PC-3 (cell line): Measurements from ENCODE around the gene USH2A. TPM values are rescaled to one million over a fixed set of nuclear protein-coding genes. Genes with fewer than 3 reads are reported as not detected.

Experiments
- ATAC-seq: fragments of 200-7000 bp; cut with Tn5 transposase; 2 replicates; pipeline ENCODE4 v1.9.1; 2020; ENCODE audit warnings: mild to moderate bottlenecking, moderate library complexity
- BruUV-seq: library from RNA; stranded (reverse); fragments of 400-500 nt; replicated peaks from 2 replicates; lab custom pipeline; 2021; lab: Mats Ljungman, UMichigan
- CTCF ChIA-PET: fragments of 300-600 bp; sonication (Branson Sonifier 250); formaldehyde crosslinking; loops from one replicate; lab custom pipeline; 2022; ENCODE audit warnings: antibody characterized with exemption; lab: Charles Lee
- POLR2A ChIA-PET: fragments of 300-600 bp; sonication (Branson Sonifier 250); formaldehyde crosslinking; loops from one replicate; lab custom pipeline; 2022; ENCODE audit warnings: antibody characterized with exemption; ENCODE audit not compliant: unreplicated experiment; lab: Charles Lee
- DNase-seq: peaks from one replicate; pipeline ENCODE4 v3.0.0-alpha.2; 2015
- H2AFZ ChIP-seq: fragments of 300-600 bp; sonication (generic); 2 replicates; pipeline ENCODE4 v1.6.0; 2016; ENCODE audit warnings: antibody characterized with exemption, low read length
- H3F3A ChIP-seq: fragments of 300-600 bp; sonication (generic); one replicate; pipeline ENCODE4 v1.6.0; 2017; ENCODE audit warnings: antibody characterized with exemption, low read length, control low read depth, mild to moderate bottlenecking; ENCODE audit not compliant: unreplicated experiment
- H3K27ac ChIP-seq: fragments of 300-600 bp; sonication (generic); 2 replicates; pipeline ENCODE4 v1.5.1; 2016; ENCODE audit warnings: mild to moderate bottlenecking, low read length
- H3K27me3 ChIP-seq: fragments of 300-600 bp; sonication (generic); 2 replicates; pipeline ENCODE4 v1.6.1; 2016; ENCODE audit warnings: low read length, mixed read lengths
- H3K36me3 ChIP-seq: fragments of 300-600 bp; sonication (generic); 2 replicates; pipeline ENCODE4 v1.6.1; 2016; ENCODE audit warnings: low read depth, mixed run types, low read length, mixed read lengths
- H3K4me1 ChIP-seq: fragments of 300-600 bp; sonication (generic); 2 replicates; pipeline ENCODE4 v1.5.1; 2016; ENCODE audit warnings: low read length; ENCODE audit not compliant: insufficient read depth
- H3K4me2 ChIP-seq: fragments of 300-600 bp; sonication (generic); 2 replicates; pipeline ENCODE4 v1.6.0; 2016; ENCODE audit warnings: low read length
- H3K4me3 ChIP-seq: fragments of 300-600 bp; sonication (generic); 2 replicates; pipeline ENCODE4 v1.5.1; 2016; ENCODE audit warnings: mild to moderate bottlenecking, low read length, mixed read lengths
- H3K79me2 ChIP-seq: fragments of 300-600 bp; sonication (generic); 2 replicates; pipeline ENCODE4 v1.6.1; 2017; ENCODE audit warnings: low read length, mixed read lengths
- H3K9ac ChIP-seq: fragments of 300-600 bp; sonication (generic); 2 replicates; pipeline ENCODE4 v1.6.0; 2016; ENCODE audit warnings: mild to moderate bottlenecking, low read length
- H3K9me2 ChIP-seq: fragments of 300-600 bp; sonication (generic); replicated peaks from 2 replicates; pipeline ENCODE4 v1.6.1; 2016; ENCODE audit warnings: mixed run types, low read length, mixed read lengths
- H3K9me3 ChIP-seq: fragments of 300-600 bp; sonication (generic); 2 replicates; pipeline ENCODE4 v1.6.1; 2016; ENCODE audit warnings: low read length, mixed read lengths
- H4K20me1 ChIP-seq: fragments of 300-600 bp; sonication (generic); 2 replicates; pipeline ENCODE4 v1.6.1; 2016; ENCODE audit warnings: low read length, mixed read lengths
- CTCF ChIP-seq: fragments of 300-600 bp; sonication (generic); conservative IDR thresholded peaks from 2 replicates; pipeline ENCODE4 v1.5.1; 2017; ENCODE audit warnings: antibody characterized with exemption, low read depth, mild to moderate bottlenecking, low read length
- EZH2 ChIP-seq: fragments of 300-600 bp; sonication (generic); IDR thresholded peaks from one replicate; pipeline ENCODE4 v1.6.1; 2017; ENCODE audit warnings: antibody characterized with exemption, mild to moderate bottlenecking, low read length; ENCODE audit not compliant: unreplicated experiment
- EZH2phosphoT487 ChIP-seq: fragments of 300-600 bp; sonication (generic); IDR thresholded peaks from 2 replicates; pipeline ENCODE4 v1.6.1; 2018; ENCODE audit warnings: mild to moderate bottlenecking, antibody characterized with exemption, low read length, borderline replicate concordance
- intact Hi-C: fragments of 100-400 bp; cut with micrococcal nuclease; formaldehyde crosslinking; loops from 2 replicates; pipeline ENCODE4 v1.9.0; 2023
- total RNA-seq: library from RNA; depleted of rRNA; stranded (reverse); fragments of >200 nt; gene quantifications from 2 replicates; pipeline ENCODE4 v1.2.3, GENCODE V29; 2014

USH2A gene
- total RNA-seq, 1 experiment from 2014 or later, result not detected

- ChIA-PET POLR2A (interaction anchor here (0.6 kb wide), 1 partner anchor 33 kb away, joined by 3 read pairs; no protein-coding TSS in a partner anchor), CTCF (interaction anchor here (0.6 kb wide), 1 partner anchor 1733 kb away, joined by 4 read pairs; no protein-coding TSS in a partner anchor)
- Histone ChIP-seq H3K4me2 (no peak overlapping the region), H2AFZ (no peak overlapping the region), H3F3A (no peaks in the 10 kb centered on the region), H3K27ac (no peak overlapping the region), H3K27me3 (peaks cover 33% of the 10 kb centered on the region), H3K9me2 (no peaks in the 10 kb centered on the region), H3K4me1 (no peaks in the 10 kb centered on the region), H3K9ac (no peak overlapping the region), H3K79me2 (no peaks in the 10 kb centered on the region), H3K9me3 (no peaks in the 10 kb centered on the region), H3K4me3 (no peak overlapping the region), H3K36me3 (no peaks in the 10 kb centered on the region), H4K20me1 (no peaks in the 10 kb centered on the region)
- intact Hi-C loops, result no loop called here
- no peak for DNase-seq
- no peak for ATAC-seq
- no peak for TF ChIP-seq EZH2phosphoT487
- BruUV-seq, result no TSS peak
Observed at GRCh38 chr1:216144661-216145450, 278.4 kb downstream of the USH2A start.

- DNase-seq (no peak), ATAC-seq (no peak)
- Histone ChIP-seq H3K27me3 (peaks cover 45% of the 10 kb centered on the region), H3K79me2 (no peaks in the 10 kb centered on the region), H3K9me2 (no peaks in the 10 kb centered on the region), H3K4me2 (no peak overlapping the region), H3F3A (no peaks in the 10 kb centered on the region), H3K9me3 (no peaks in the 10 kb centered on the region), H2AFZ (no peak overlapping the region), H4K20me1 (no peaks in the 10 kb centered on the region), H3K27ac (no peak overlapping the region), H3K9ac (no peak overlapping the region), H3K4me1 (no peaks in the 10 kb centered on the region), H3K4me3 (no peak overlapping the region), H3K36me3 (no peaks in the 10 kb centered on the region)
- ChIA-PET CTCF (no interaction called here), POLR2A (no interaction called here)
- TF ChIP-seq CTCF (no peak), EZH2phosphoT487 (no peak), EZH2 (no peak)
- intact Hi-C loops, result no loop called here
- BruUV-seq, result no TSS peak
Observed at GRCh38 chr1:216142921-216143320, 280.3 kb downstream of the USH2A start.

GRCh38 chr1:216140730-216141524, 282.3 kb downstream of the USH2A start:
- Histone ChIP-seq H2AFZ (no peak overlapping the region), H3K4me1 (no peaks in the 10 kb centered on the region), H3K4me3 (no peak overlapping the region), H3K79me2 (no peaks in the 10 kb centered on the region), H4K20me1 (no peaks in the 10 kb centered on the region), H3K9me2 (no peaks in the 10 kb centered on the region), H3K27me3 (peaks cover 58% of the 10 kb centered on the region), H3F3A (no peaks in the 10 kb centered on the region), H3K9me3 (no peaks in the 10 kb centered on the region), H3K27ac (no peak overlapping the region), H3K9ac (no peak overlapping the region), H3K4me2 (no peak overlapping the region), H3K36me3 (no peaks in the 10 kb centered on the region)
- no peak for TF ChIP-seq EZH2phosphoT487
- ATAC-seq (no peak), DNase-seq (no peak)
- intact Hi-C loops, result no loop called here
- ChIA-PET CTCF (no interaction called here), POLR2A (no interaction called here)
- no TSS peak for BruUV-seq
